Measurements from ENCODE around the gene E4F1. TPM values are rescaled to one million over a fixed set of nuclear protein-coding genes. Genes with fewer than 3 reads are reported as not detected.

E4F1 gene
- total RNA-seq, 4 donors from 2014 or later, result 30.6 to 60.6 (median 45.2) TPM

- Histone ChIP-seq H3K9me3 (no peaks in the 10 kb centered on the region), H3K36me3 (peaks cover 0 to 42% (median 14%) of the 10 kb centered on the region in 3 donors), H3K4me3 (peak overlapping the region; percentile 65 to 85 (median 66)), H3K4me1 (peaks cover 0 to 35% (median 12%) of the 10 kb centered on the region in 4 donors), H3K27ac (peak overlapping the region in 3 of 4 donors; percentile 93 to 99 (median 94)), H3K27me3 (no peaks in the 10 kb centered on the region)
- TF ChIP-seq CTCF (IDR thresholded peaks at IDR 0.05) (no peak), EP300 (IDR thresholded peaks at IDR 0.05) (no peak), POLR2A (IDR thresholded peaks at IDR 0.05) (no peak)
- 80 to 88% methylated on average over 17 to 18 of the region's 18 CpGs for WGBS, 2 donors
- DNase-seq (ENCODE audit: low spot score in 2 of 2), result no peak
Measured at GRCh38 chr16:2206420-2206779, 17.0 kb upstream of the E4F1 start.

GRCh38 chr16:2206780-2207433 is 16.5 kb upstream of the E4F1 start:
- H3K4me1 ChIP-seq, result peaks cover 0 to 36% (median 12%) of the 10 kb centered on the region in 4 donors
- H3K36me3 ChIP-seq, result peaks cover 0 to 42% (median 14%) of the 10 kb centered on the region in 3 donors
- TF ChIP-seq POLR2A (IDR thresholded peaks at IDR 0.05), result no peak
- TF ChIP-seq CTCF (IDR thresholded peaks at IDR 0.05), result no peak
- TF ChIP-seq EP300 (IDR thresholded peaks at IDR 0.05), result no peak
- peak overlapping the region in 1 of 4 donors; percentile 94 for H3K27ac ChIP-seq
- WGBS, 2 donors, result 87 to 98% methylated on average over 12 to 17 of the region's 23 CpGs
- no peaks in the 10 kb centered on the region for H3K9me3 ChIP-seq
- DNase-seq (ENCODE audit: low spot score in 2 of 2), result no peak
- no peak overlapping the region for H3K4me3 ChIP-seq
- no peaks in the 10 kb centered on the region for H3K27me3 ChIP-seq

- DNase-seq (ENCODE audit: low spot score in 2 of 2), result no peak
- H3K4me3 ChIP-seq, result no peak overlapping the region
- peaks cover 0 to 48% (median 14%) of the 10 kb centered on the region in 3 donors for H3K36me3 ChIP-seq
- no peak for TF ChIP-seq POLR2A (IDR thresholded peaks at IDR 0.05)
- H3K27ac ChIP-seq, result no peak overlapping the region
- peaks cover 0 to 46% (median 18%) of the 10 kb centered on the region in 4 donors for H3K4me1 ChIP-seq
- no peaks in the 10 kb centered on the region for H3K9me3 ChIP-seq
- H3K27me3 ChIP-seq, result no peaks in the 10 kb centered on the region
- 87 to 91% methylated on average over 9 of the region's 9 CpGs for WGBS, 2 donors
Measured at GRCh38 chr16:2207872-2208271, 15.5 kb upstream of the E4F1 start.

- WGBS, 2 donors, result 79 to 85% methylated on average over 14 to 23 of the region's 23 CpGs
- no peak overlapping the region for H3K4me3 ChIP-seq
- H3K27ac ChIP-seq, result no peak overlapping the region
- H3K36me3 ChIP-seq, result peaks cover 0 to 48% (median 14%) of the 10 kb centered on the region in 3 donors
- peaks cover 0 to 50% (median 22%) of the 10 kb centered on the region in 4 donors for H3K4me1 ChIP-seq
- H3K27me3 ChIP-seq, result no peaks in the 10 kb centered on the region
- no peak for DNase-seq (ENCODE audit: low spot score in 2 of 2)
- no peaks in the 10 kb centered on the region for H3K9me3 ChIP-seq
- TF ChIP-seq CTCF (IDR thresholded peaks at IDR 0.05) (no peak), EP300 (IDR thresholded peaks at IDR 0.05) (no peak)
Measured at GRCh38 chr16:2208308-2208707, 15.1 kb upstream of the E4F1 start.

GRCh38 chr16:2208772-2209171 is 14.6 kb upstream of the E4F1 start:
- 78 to 92% methylated on average over 4 to 9 of the region's 9 CpGs for WGBS, 2 donors
- H3K4me1 ChIP-seq, result peaks cover 0 to 55% (median 27%) of the 10 kb centered on the region in 4 donors

More at GRCh38 chr16:2208772-2209171, 14.6 kb upstream of the E4F1 start:
- TF ChIP-seq CTCF (IDR thresholded peaks at IDR 0.05) (no peak), POLR2A (IDR thresholded peaks at IDR 0.05) (no peak), EP300 (IDR thresholded peaks at IDR 0.05) (no peak)
- no peak overlapping the region for H3K27ac ChIP-seq
- no peak overlapping the region for H3K4me3 ChIP-seq
- no peak for DNase-seq (ENCODE audit: low spot score in 2 of 2)
- peaks cover 0 to 48% (median 14%) of the 10 kb centered on the region in 3 donors for H3K36me3 ChIP-seq
- H3K27me3 ChIP-seq, result no peaks in the 10 kb centered on the region
- no peaks in the 10 kb centered on the region for H3K9me3 ChIP-seq

Measured in tibial nerve (tissue), 4 donors.